GM12878 (cell line): ENCODE data around the gene PPP2R2D.

ENCODE experiments used
- HCFC1 ChIP-seq: fragments of 150-350 bp; IDR thresholded peaks from 2 replicates; pipeline ENCODE4 v1.6.1; 2014; ENCODE audit warnings: low read length
- NR2C2 ChIP-seq: IDR thresholded peaks from 2 replicates; pipeline ENCODE4 v1.6.1; 2011; ENCODE audit warnings: borderline replicate concordance, low read depth; ENCODE audit not compliant: control insufficient read depth, insufficient read length
- ZNF274 ChIP-seq: IDR thresholded peaks from one replicate; pipeline ENCODE4 v1.8.0; 2011; ENCODE audit not compliant: insufficient read length, insufficient read depth

DNA sequence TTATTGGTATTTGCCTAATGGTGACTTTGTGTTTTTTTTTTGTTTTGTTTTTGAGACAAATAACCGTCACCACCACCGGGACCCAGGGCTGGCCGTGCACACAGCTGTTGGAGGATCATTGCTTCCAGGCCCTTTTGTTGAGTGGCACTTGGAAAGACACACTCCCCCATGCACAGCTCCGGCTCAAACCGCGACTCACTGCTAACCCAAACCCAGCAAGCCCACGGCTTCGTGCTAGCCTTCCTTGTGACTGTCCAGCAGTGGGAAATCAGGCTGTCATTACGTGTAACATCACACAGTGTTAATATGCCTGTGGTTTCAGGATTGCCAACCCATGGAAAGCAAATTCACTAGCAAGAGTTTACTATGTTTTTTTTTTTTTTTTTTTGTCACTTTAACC lies 63.5 kb downstream of the PPP2R2D start:
- TF ChIP-seq NR2C2 (no peak), ZNF274 (no peak), HCFC1 (no peak)
